Fibroblast of mammary gland (primary cell): ENCODE data around the gene TECPR2.

Source experiments
- DNase-seq: peaks from one replicate; pipeline ENCODE4 v3.0.0-alpha.2; 2010; ENCODE audit warnings: low read depth
- H3K4me3 ChIP-seq: 2 replicates; pipeline ENCODE4 v1.5.1; 2011; ENCODE audit warnings: low read depth, mild to moderate bottlenecking, low read length, moderate library complexity; ENCODE audit not compliant: control insufficient read depth
- TF ChIP-seq, protein P1 (sequence below): conservative IDR thresholded peaks from 2 replicates; pipeline ENCODE4 v1.5.1; 2011; ENCODE audit warnings: low read depth, low read length, inconsistent platforms; ENCODE audit not compliant: control insufficient read depth, insufficient read depth

Gene TECPR2

DNA sequence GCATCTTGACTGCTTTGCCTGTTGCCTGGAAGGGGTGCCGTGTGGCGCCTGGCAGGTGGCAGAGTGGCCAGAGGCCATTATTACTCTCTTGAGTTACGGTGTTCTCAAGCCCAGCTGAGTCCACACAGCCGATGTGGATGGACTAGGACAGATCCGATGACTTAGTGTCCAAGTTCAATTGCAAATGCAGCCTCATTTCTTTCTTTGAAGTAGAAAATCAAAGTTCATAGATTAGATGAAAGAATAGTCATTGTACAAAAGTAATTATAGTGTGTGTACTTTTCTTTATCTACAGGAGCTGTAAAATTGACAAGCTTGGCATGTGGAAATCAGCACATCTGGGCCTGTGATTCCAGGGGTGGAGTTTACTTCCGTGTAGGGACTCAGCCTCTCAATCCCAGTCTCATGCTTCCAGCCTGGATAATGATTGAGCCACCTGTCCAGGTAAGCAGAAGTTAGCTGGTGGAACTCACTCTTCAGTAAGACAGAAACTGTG, 102.2 kb downstream of the TECPR2 start:
- no peak for DNase-seq
- TF ChIP-seq, protein P1, sequence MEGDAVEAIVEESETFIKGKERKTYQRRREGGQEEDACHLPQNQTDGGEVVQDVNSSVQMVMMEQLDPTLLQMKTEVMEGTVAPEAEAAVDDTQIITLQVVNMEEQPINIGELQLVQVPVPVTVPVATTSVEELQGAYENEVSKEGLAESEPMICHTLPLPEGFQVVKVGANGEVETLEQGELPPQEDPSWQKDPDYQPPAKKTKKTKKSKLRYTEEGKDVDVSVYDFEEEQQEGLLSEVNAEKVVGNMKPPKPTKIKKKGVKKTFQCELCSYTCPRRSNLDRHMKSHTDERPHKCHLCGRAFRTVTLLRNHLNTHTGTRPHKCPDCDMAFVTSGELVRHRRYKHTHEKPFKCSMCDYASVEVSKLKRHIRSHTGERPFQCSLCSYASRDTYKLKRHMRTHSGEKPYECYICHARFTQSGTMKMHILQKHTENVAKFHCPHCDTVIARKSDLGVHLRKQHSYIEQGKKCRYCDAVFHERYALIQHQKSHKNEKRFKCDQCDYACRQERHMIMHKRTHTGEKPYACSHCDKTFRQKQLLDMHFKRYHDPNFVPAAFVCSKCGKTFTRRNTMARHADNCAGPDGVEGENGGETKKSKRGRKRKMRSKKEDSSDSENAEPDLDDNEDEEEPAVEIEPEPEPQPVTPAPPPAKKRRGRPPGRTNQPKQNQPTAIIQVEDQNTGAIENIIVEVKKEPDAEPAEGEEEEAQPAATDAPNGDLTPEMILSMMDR, result no peak
- H3K4me3 ChIP-seq, result no peak overlapping the region

- TF ChIP-seq, protein P1, result no peak
Observed at GRCh38 chr14:102469261-102469660, 106.5 kb downstream of the TECPR2 start.

DNA sequence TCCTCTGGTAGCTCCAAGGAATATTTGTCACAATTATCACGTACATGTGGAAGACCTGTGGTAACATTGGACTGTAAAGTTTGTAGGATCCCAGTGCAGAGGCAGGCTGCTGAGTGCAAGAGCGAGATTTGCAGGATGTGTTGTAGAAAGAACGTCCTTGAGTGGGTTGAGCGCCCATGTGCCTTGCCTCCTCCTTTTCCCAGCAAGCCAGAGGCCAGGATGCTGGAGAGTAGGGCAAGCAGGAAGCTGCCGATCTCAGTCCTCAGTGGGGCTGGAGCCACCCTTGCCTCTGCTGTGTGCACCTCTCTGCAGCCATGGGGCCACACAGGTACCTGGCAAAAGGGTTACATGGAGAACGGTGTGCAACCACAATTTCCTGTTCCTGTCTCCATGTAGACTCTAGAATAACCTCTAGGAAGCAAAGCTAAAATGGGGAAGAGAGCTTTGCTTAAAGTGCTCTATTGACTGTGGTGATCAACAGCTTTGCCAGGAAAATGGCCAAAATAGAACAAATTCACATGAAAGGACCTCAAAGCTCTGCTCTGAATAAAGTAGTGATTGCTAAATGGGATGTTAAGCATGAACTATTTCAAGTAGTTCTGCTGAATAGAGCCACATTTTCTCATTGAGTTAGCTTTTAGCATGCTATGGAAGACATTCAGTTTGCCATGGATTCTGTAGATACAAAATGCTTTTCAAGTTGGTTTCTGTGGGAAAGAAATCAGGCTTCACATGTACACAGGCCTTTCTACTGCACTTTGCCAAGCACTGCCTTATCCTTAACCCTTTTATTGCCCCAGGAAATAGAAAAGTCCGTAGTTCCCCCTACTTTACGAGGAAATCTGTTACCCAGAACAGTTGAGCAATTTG, 109.4 kb downstream of the TECPR2 start:
- no peak overlapping the region for H3K4me3 ChIP-seq
- DNase-seq, result no peak
- TF ChIP-seq, protein P1, result no peak

More at GRCh38 chr14:102469261-102469660, 106.5 kb downstream of the TECPR2 start:
- H3K4me3 ChIP-seq, result no peak overlapping the region
- no peak for DNase-seq

DNA sequence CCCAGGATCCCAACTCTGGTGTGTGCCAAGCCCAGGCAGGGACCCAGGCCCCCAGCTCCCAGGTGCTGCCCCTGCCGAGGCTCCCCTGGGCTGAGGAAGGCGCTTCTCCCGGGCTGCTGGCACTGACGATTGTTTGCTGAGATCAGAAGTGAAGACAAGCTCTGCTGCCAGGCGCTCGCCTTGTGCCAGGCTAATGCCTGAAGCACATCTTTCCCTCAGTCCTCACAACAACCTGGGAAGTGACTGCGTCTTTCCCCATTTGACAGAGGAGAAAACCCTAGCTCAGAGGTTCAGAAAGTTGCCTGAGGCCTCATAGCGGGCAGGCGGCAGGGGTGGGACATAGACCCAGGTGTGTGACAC, 110.0 kb downstream of the TECPR2 start:
- no peak overlapping the region for H3K4me3 ChIP-seq
- DNase-seq, result no peak
- TF ChIP-seq, protein P1, result no peak

- DNase-seq, result no peak
- no peak overlapping the region for H3K4me3 ChIP-seq
- TF ChIP-seq, protein P1, result no peak
Observed at GRCh38 chr14:102473559-102473958, 110.8 kb downstream of the TECPR2 start.

DNA sequence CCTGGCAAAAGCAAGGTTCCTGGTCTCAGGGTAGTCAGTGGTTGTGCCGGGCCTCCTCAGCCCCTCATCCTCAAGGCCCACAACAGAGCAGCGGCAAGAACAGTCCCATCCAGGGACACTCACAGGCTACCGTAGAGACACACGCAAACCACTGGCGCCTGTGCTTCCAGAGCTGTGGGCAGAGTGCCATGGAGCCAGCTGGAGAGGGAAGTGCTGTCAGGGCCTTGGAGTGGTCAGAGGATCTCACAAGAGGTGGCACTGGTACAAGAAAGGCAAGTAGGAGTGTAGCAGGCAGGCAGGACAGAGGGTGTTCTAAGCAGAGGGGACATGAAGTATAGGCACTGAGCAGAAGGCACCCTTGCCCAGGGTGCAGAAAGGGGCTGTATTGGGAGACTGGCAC, 112.2 kb downstream of the TECPR2 start:
- TF ChIP-seq, protein P1, result no peak
- H3K4me3 ChIP-seq, result no peak overlapping the region
- no peak for DNase-seq
